ENCODE measurements around the gene SP6.

The SP6 gene

DNA sequence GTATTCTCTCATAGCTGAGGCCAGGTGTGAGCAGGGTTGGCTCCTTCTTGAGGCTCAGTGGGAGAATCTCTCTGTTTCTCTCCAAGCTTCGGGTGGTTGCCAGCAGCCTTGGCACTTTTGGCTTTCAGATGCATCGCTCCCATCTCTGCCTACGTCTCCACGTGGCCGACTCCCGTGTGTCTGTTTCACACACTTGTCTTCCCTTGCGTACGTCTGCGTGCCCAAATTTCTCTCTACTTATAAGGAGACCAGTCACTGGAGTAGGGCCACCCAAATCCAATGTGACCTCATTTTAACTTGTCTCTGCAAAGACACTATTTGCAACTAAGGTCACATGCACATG is 44.1 kb downstream of the SP6 start:
- H3K4me3 ChIP-seq (ENCODE audit: low read depth, low read length), result no peak overlapping the region
- TF ChIP-seq CTCF (IDR thresholded peaks at IDR 0.05; ENCODE audit: control insufficient read depth, extremely low read depth, insufficient read depth), result no peak
- DNase-seq (ENCODE audit: low read depth), result no peak

DNA sequence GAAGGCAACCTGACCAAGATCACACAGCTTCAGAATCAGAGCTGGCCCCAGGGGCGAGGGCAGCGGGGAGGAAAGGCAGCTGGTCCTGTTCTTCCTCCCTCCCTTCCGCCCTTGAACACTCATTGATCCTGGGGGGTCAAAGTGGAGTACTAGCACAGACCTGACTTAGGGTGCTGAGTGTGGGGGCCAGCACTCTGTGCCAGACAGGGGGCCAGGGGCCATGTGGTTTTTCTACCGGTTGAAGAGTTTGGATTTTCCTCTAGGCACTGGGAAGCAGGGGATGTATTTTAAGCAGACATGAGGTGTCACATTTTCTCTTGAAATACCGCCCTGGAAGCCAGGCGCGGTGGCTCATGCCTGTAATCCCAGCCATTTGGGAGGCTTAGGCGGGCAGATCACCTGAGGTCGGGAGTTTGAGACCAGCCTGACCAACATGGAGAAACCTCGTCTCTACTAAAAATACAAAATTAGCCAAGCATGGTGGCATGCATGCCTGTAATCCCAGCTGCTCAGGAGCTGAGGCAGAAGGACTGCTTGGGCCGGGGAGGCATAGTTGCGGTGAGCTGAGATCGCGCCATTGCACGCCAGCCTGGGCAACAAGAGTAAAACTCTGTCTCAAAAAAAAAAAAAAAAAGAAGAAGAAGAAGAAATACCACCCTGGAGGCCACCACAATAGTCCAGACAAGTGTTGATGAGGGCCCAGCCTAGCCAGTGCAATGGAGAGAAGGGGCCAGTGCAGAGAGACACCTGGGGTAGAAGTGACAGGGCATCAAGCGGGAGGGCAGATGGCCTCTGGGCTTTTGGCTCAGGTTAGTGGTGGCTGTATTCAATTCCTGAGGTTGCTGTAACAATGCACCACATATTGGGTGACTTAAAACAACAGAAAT is 44.7 kb downstream of the SP6 start:
- DNase-seq (ENCODE audit: low read depth), result no peak
- no peak overlapping the region for H3K4me3 ChIP-seq (ENCODE audit: low read depth, low read length)

GRCh38 chr17:47804461-47804860 is 46.5 kb downstream of the SP6 start:
- no peak overlapping the region for H3K4me3 ChIP-seq (ENCODE audit: low read depth, low read length)
- no peak for TF ChIP-seq CTCF (IDR thresholded peaks at IDR 0.05; ENCODE audit: control insufficient read depth, extremely low read depth, insufficient read depth)
- no peak for DNase-seq (ENCODE audit: low read depth)

More for the DNA sequence above, 44.7 kb downstream of the SP6 start:
- no peak for TF ChIP-seq CTCF (IDR thresholded peaks at IDR 0.05; ENCODE audit: control insufficient read depth, extremely low read depth, insufficient read depth)

- no peak overlapping the region for H3K4me3 ChIP-seq (ENCODE audit: low read depth, low read length)
- DNase-seq (ENCODE audit: low read depth), result no peak
- no peak for TF ChIP-seq CTCF (IDR thresholded peaks at IDR 0.05; ENCODE audit: control insufficient read depth, extremely low read depth, insufficient read depth)
These were observed 47.2 kb downstream of the SP6 start for GRCh38 chr17:47803751-47804150.

- H3K4me3 ChIP-seq (ENCODE audit: low read depth, low read length), result no peak overlapping the region
- TF ChIP-seq CTCF (IDR thresholded peaks at IDR 0.05; ENCODE audit: control insufficient read depth, extremely low read depth, insufficient read depth), result no peak
- DNase-seq (ENCODE audit: low read depth), result no peak
These were observed 47.8 kb downstream of the SP6 start for GRCh38 chr17:47803201-47803600.

DNA sequence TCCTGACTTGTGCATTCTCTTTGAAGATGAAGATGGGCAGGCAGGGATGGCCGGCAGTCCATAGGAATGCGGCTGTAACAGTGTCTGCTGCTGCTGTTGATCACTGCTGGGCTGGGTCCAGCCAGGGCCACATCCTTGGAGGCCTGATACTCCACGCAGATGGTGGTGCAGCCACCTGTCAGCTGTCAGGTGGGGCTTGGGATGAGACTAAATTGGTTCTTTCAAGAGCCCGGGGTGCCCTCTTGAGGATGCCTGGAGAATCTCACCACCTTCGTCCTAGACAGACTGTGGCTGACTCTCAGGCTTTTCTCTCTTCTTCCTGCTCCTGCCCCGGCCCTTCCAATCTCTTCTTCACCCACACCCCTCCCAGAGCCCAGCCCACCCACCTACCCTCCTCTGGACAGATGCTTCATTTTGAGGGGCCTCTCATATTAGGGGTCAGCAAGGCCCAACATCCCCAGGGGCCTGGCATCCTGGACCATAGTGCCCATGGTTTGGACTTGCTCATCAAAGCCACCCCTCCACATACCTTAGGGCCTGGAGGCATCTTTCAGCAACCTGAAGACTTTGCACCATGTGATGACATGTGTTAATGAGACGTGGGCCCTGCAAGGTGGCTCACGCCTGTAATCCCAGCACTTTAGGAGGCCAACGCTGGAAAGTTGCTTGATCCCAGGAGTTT is 48.5 kb downstream of the SP6 start:
- H3K4me3 ChIP-seq (ENCODE audit: low read depth, low read length), result no peak overlapping the region
- TF ChIP-seq CTCF (IDR thresholded peaks at IDR 0.05; ENCODE audit: control insufficient read depth, extremely low read depth, insufficient read depth), result peak; percentile 74
- no peak for DNase-seq (ENCODE audit: low read depth)

Data from LNCaP clone FGC (cell line).